Ishikawa (cell line): ENCODE measurements around the gene SMC1B.

Source experiments
- CREB1 ChIP-seq: IDR thresholded peaks from 2 replicates; pipeline ENCODE4 v1.6.1; 2012; ENCODE audit warnings: low read depth
- EGR1 ChIP-seq: IDR thresholded peaks from 2 replicates; pipeline ENCODE4 v1.6.1; 2012
- FOXM1 ChIP-seq: IDR thresholded peaks from 2 replicates; pipeline ENCODE4 v1.6.1; 2012; ENCODE audit warnings: low read depth, borderline replicate concordance
- MAX ChIP-seq: IDR thresholded peaks from 2 replicates; pipeline ENCODE4 v1.6.1; 2012
- REST ChIP-seq: IDR thresholded peaks from 2 replicates; pipeline ENCODE4 v1.6.1; 2012; ENCODE audit warnings: low read depth, mild to moderate bottlenecking
- TAF1 ChIP-seq: IDR thresholded peaks from 2 replicates; pipeline ENCODE4 v1.6.1; 2012; ENCODE audit warnings: low read depth, mild to moderate bottlenecking
- YY1 ChIP-seq: IDR thresholded peaks from 2 replicates; pipeline ENCODE4 v1.6.1; 2012; ENCODE audit warnings: low read depth
- ZBTB7A ChIP-seq: IDR thresholded peaks from 2 replicates; pipeline ENCODE4 v1.6.1; 2012; ENCODE audit warnings: low read depth

GRCh38 chr22:45302751-45303150, 110.6 kb downstream of the SMC1B start:
- TF ChIP-seq EGR1 (no peak), YY1 (no peak), MAX (no peak), TAF1 (no peak), ZBTB7A (no peak), REST (no peak), FOXM1 (no peak), CREB1 (no peak)
